ENCODE results near the gene ATXN8OS. TPM values are rescaled to one million over a fixed set of nuclear protein-coding genes. Genes with fewer than 3 reads are reported as not detected.

ATXN8OS gene
- total RNA-seq, 3 donors from 2014 or later, result not detected

GRCh38 chr13:70098669-70099068 lies 9.0 kb upstream of the ATXN8OS start:
- no peak for DNase-seq (ENCODE audit: low spot score in 2 of 2)
- H3K36me3 ChIP-seq, result no peaks in the 10 kb centered on the region
- H3K4me3 ChIP-seq, result no peak overlapping the region
- no peaks in the 10 kb centered on the region for H3K4me1 ChIP-seq
- no peaks in the 10 kb centered on the region for H3K9me3 ChIP-seq
- TF ChIP-seq CTCF (IDR thresholded peaks at IDR 0.05), result no peak
- intact Hi-C loops (cut with DNase I; ENCODE audit: low total_unique reads), result no loop called here
- H3K27ac ChIP-seq, result no peak overlapping the region
- H3K27me3 ChIP-seq, result no peaks in the 10 kb centered on the region

GRCh38 chr13:70104481-70104880 lies 3.1 kb upstream of the ATXN8OS start:
- TF ChIP-seq POLR2AphosphoS5 (IDR thresholded peaks at IDR 0.05) (no peak), CTCF (IDR thresholded peaks at IDR 0.05) (no peak), POLR2A (IDR thresholded peaks at IDR 0.05) (no peak)
- no peak for DNase-seq (ENCODE audit: low spot score in 2 of 2)
- Histone ChIP-seq H3K4me3 (no peak overlapping the region), H3K4me1 (no peaks in the 10 kb centered on the region), H3K27me3 (peaks cover 0 to 21% of the 10 kb centered on the region in 2 donors), H3K36me3 (no peaks in the 10 kb centered on the region), H3K9me3 (no peaks in the 10 kb centered on the region), H3K27ac (no peak overlapping the region)
- intact Hi-C loops (cut with DNase I; ENCODE audit: low total_unique reads), result no loop called here

GRCh38 chr13:70107125-70107497 lies 515 bp upstream of the ATXN8OS start:
- TF ChIP-seq CTCF (IDR thresholded peaks at IDR 0.05) (no peak), POLR2AphosphoS5 (IDR thresholded peaks at IDR 0.05) (no peak), POLR2A (IDR thresholded peaks at IDR 0.05) (no peak)
- H3K27ac ChIP-seq, result no peak overlapping the region
- H3K4me3 ChIP-seq, result no peak overlapping the region
- H3K36me3 ChIP-seq, result no peaks in the 10 kb centered on the region
- H3K9me3 ChIP-seq, result no peaks in the 10 kb centered on the region
- DNase-seq (ENCODE audit: low spot score in 2 of 2), result no peak
- peaks cover 0 to 21% of the 10 kb centered on the region in 2 donors for H3K27me3 ChIP-seq
- intact Hi-C loops (cut with DNase I; ENCODE audit: low total_unique reads), result no loop called here
- H3K4me1 ChIP-seq, result no peaks in the 10 kb centered on the region

GRCh38 chr13:70108356-70109105 lies 905 bp downstream of the ATXN8OS start, which contains the start of gene KLHL1:
TSS of gene KLHL1 (minus strand) at chr13:70108452. CDS start at chr13:70107699, 753 bp downstream.
- H3K27me3 ChIP-seq, result peaks cover 0 to 21% of the 10 kb centered on the region in 2 donors
- no peaks in the 10 kb centered on the region for H3K9me3 ChIP-seq
- intact Hi-C loops (cut with DNase I; ENCODE audit: low total_unique reads), result no loop called here
- H3K4me1 ChIP-seq, result no peaks in the 10 kb centered on the region
- TF ChIP-seq POLR2AphosphoS5 (IDR thresholded peaks at IDR 0.05), result no peak
- no peak for TF ChIP-seq CTCF (IDR thresholded peaks at IDR 0.05)
- TF ChIP-seq POLR2A (IDR thresholded peaks at IDR 0.05), result no peak
- DNase-seq (ENCODE audit: low spot score in 2 of 2), result no peak
- no peak within 1 kb of the TSS for H3K27ac ChIP-seq
- H3K4me3 ChIP-seq, result no peak within 1 kb of the TSS
- no peaks in the 10 kb centered on the region for H3K36me3 ChIP-seq

GRCh38 chr13:70117338-70117905 lies 9.8 kb downstream of the ATXN8OS start:
- no peaks in the 10 kb centered on the region for H3K27me3 ChIP-seq
- no peak overlapping the region for H3K4me3 ChIP-seq
- H3K27ac ChIP-seq, result no peak overlapping the region
- TF ChIP-seq POLR2AphosphoS5 (IDR thresholded peaks at IDR 0.05), result no peak
- no peak for TF ChIP-seq POLR2A (IDR thresholded peaks at IDR 0.05)
- no peak for TF ChIP-seq CTCF (IDR thresholded peaks at IDR 0.05)
- H3K4me1 ChIP-seq, result no peaks in the 10 kb centered on the region
- no peak for DNase-seq (ENCODE audit: low spot score in 2 of 2)
- intact Hi-C loops (cut with DNase I; ENCODE audit: low total_unique reads), result no loop called here
- H3K9me3 ChIP-seq, result no peaks in the 10 kb centered on the region
- H3K36me3 ChIP-seq, result no peaks in the 10 kb centered on the region

All from breast epithelium (tissue), 4 donors.